ENCODE measurements around the gene CLIC4. TPM values are rescaled to one million over a fixed set of nuclear protein-coding genes. Genes with fewer than 3 reads are reported as not detected.

The CLIC4 gene
- total RNA-seq, 6 experiments from 2014 or later = 35.0 to 63.6 (median 44.3) TPM

- H3K4me1 ChIP-seq = no peaks in the 10 kb centered on the region
- no peaks in the 10 kb centered on the region for H3K27me3 ChIP-seq
- ATAC-seq (peak in 3 of 4 donors; percentile 9 to 22 (median 21)), DNase-seq (no peak)
- peak overlapping the region in 1 of 3 donors; percentile 24 for H3K27ac ChIP-seq
- 67% methylated on average over 8 of the region's 13 CpGs for WGBS (ENCODE audit: insufficient coverage, low coverage, low lambda C conversion rate, missing lambda C conversion rate)
- H3K4me3 ChIP-seq = no peak overlapping the region
- no peak for TF ChIP-seq CTCF (IDR thresholded peaks at IDR 0.05)
- no peak for TF ChIP-seq POLR2A (IDR thresholded peaks at IDR 0.05)
- H3K36me3 ChIP-seq = no peaks in the 10 kb centered on the region
- intact Hi-C loops (cut with DNase I) = no loop called here
- no peaks in the 10 kb centered on the region for H3K9me3 ChIP-seq
These were observed 20.7 kb upstream of the CLIC4 start for GRCh38 chr1:24724345-24725208.

GRCh38 chr1:24725209-24725651 lies 20.0 kb upstream of the CLIC4 start:
- no peaks in the 10 kb centered on the region for H3K9me3 ChIP-seq
- H3K27ac ChIP-seq = no peak overlapping the region
- H3K4me1 ChIP-seq = no peaks in the 10 kb centered on the region
- TF ChIP-seq CTCF (IDR thresholded peaks at IDR 0.05) = no peak
- intact Hi-C loops (cut with DNase I) = no loop called here
- WGBS (ENCODE audit: insufficient coverage, low coverage, low lambda C conversion rate, missing lambda C conversion rate) = 48% methylated on average over 5 of the region's 5 CpGs
- DNase-seq (no peak), ATAC-seq (peak in 3 of 4 donors; percentile 34 to 57 (median 52))
- H3K27me3 ChIP-seq = no peaks in the 10 kb centered on the region
- H3K36me3 ChIP-seq = no peaks in the 10 kb centered on the region
- H3K4me3 ChIP-seq = no peak overlapping the region

- Histone ChIP-seq H3K36me3 (no peaks in the 10 kb centered on the region), H3K27ac (no peak overlapping the region), H3K27me3 (no peaks in the 10 kb centered on the region), H3K4me3 (no peak overlapping the region), H3K4me1 (no peaks in the 10 kb centered on the region), H3K9me3 (no peaks in the 10 kb centered on the region)
- TF ChIP-seq POLR2A (IDR thresholded peaks at IDR 0.05) = no peak
- TF ChIP-seq CTCF (IDR thresholded peaks at IDR 0.05) = no peak
- ATAC-seq = no peak
- intact Hi-C loops (cut with DNase I) = no loop called here
- WGBS (ENCODE audit: insufficient coverage, low coverage, low lambda C conversion rate, missing lambda C conversion rate) = 70% methylated on average over 3 of the region's 4 CpGs
- DNase-seq = no peak
These were observed 18.5 kb upstream of the CLIC4 start for GRCh38 chr1:24726741-24727140.

- H3K27me3 ChIP-seq = no peaks in the 10 kb centered on the region
- no peaks in the 10 kb centered on the region for H3K4me1 ChIP-seq
- DNase-seq (peak in 2 of 3 donors; percentile 49 to 70), ATAC-seq (peak; percentile 62 to 89 (median 78))
- no peaks in the 10 kb centered on the region for H3K36me3 ChIP-seq
- no peak overlapping the region for H3K4me3 ChIP-seq
- intact Hi-C loops (cut with DNase I) = no loop called here
- 45% methylated on average over 9 of the region's 9 CpGs for WGBS (ENCODE audit: insufficient coverage, low coverage, low lambda C conversion rate, missing lambda C conversion rate)
- TF ChIP-seq CTCF (IDR thresholded peaks at IDR 0.05) (no peak), POLR2A (IDR thresholded peaks at IDR 0.05) (no peak)
- no peaks in the 10 kb centered on the region for H3K9me3 ChIP-seq
- peak overlapping the region in 1 of 3 donors; percentile 49 for H3K27ac ChIP-seq
These were observed 17.6 kb upstream of the CLIC4 start for GRCh38 chr1:24727501-24728216.
